DMS153 treated with DMSO at 0.1 percent for 48 hours (cell line): ENCODE measurements around the gene ENOX2.
"Not testable (repeated sequence)": the region's sequence is repeated elsewhere in the genome, so short reads cannot be mapped to it uniquely, and the experiment has no call there.

Experiments
- DNase-seq: peaks from one replicate; lab custom pipeline; 2025; ENCODE audit not compliant: unreplicated experiment; lab: John Stamatoyannopoulos, UW

The ENOX2 gene

DNA sequence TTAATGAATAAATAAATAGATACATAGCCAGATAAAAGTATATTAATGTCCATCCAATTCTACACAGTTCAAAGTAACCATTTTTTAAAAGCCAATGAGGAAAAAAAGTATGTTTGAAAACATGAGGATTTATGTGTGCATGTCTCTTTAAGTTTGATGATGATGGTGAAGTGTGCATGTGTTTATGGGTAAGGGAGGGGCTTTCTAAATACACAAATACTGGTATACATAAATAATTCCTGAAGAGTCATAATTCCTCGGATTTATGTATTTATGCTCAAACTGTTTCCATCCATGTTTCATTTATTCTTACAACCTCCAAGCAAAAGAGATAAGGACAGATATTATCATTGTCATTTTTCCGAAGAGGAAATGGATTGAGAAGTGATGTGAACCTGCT lies 75.4 kb downstream of the ENOX2 start:
- DNase-seq = no peak

DNA sequence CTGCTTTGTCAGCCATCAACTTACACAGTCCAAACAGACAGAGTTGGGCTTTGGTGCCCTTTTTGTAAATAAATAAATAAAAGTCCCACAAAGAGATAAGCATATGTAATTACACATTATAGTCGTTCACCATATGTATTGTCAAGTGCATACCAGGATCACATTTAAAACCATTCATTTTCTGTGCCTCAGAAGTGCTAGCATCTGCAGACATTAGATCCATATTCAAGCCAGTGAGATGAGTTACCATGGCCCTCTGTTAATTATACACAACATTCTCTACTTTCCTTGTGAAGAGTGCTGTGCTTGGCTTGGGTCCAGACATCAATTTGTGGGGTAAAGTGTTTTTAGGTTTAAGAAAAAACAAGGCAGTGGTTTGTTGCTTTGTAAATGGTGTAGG lies 76.8 kb downstream of the ENOX2 start:
- no peak for DNase-seq

DNA sequence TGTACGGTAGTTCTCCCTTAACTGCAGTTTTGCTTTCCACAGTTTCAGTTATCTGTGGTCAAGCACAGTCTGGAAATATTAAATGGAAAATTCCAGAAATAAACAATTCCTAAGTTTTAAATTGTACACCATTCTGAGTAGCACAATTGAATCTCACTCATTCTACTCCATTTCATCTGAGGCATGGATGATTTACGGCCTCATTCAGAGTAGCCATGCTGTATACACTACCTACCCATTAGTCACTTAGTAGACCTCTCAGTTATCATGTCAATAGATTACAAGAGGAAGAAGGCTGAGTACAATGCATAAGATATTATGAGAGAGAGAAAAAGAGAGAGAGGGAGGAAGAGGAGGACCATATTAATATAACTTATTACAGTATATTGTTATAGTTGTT lies 77.5 kb downstream of the ENOX2 start:
- DNase-seq = no peak

DNA sequence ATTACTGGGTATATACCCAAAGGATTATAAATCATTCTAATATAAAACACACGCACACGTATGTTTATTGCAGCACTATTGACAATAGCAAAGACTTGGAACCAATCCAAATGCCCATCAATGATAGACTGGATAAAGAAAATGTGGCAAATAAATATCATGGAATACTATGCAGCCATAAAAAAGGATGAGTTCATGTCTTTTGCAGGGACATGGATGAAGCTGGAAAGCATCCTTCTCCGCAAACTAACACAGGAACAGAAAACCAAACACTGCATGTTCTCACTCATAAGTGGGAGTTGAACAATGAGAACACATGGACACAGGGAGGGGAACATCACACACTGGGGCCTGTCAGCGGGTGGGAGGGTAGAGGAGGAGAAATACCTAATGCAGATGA lies 83.6 kb downstream of the ENOX2 start:
- DNase-seq = not testable (repeated sequence)

DNA sequence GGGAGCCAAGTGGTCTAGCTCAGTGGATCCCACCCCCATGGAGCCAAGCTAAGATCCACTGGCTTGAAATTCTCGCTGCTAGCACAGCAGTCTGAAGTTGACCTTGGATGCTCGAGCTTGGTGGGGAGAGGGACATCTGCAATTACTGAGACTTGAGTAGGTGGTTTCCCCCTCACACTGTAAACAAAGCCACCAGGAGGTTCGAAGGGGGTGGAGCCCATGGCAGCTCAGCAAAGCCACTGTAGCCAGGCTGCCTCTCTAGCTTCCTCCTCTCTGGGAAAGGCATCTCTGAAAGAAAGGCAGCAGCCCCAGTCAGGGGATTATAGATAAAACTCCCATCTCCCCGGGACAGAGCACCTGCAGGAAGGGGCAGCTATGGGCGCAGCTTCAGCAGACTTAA lies 89.1 kb downstream of the ENOX2 start:
- DNase-seq = not testable (repeated sequence)

DNA sequence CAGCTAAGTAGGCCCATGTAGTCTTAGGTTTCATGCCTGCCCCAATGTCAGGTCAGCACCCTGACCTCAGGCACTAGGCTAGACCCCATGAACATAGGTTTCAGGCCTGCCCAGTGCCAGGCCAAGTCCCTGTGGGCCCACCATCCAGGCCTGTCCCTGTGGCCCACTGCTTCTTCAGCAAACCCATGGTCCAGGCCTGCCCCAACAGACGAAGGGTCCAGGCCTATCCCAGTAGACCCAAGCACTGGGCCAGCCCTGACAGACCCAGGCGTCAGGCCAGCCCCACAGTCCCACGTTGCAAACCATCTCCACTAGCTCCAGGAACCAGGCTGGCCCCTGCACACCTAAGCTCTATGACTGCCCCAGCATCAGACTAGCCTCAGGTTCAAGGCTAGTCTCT lies 92.4 kb downstream of the ENOX2 start:
- DNase-seq = no peak

DNA sequence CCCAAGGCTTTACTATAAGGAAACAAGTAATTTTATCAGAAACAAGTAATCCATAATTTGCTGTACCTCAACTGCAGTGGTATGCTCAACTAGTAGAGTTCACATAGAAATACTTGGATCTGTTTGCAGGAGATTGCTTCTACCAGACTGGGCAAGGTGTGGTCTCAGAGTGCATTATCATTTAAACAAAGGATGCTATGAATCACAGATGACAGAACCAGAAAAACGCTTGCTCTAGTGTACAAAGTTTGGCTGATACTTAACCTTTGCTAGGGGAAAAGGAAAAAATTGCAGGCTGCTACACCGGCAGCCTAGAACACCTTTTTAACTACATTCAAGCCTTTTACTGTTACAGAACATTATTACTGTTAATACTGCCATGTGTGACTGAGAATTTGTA lies 97.1 kb downstream of the ENOX2 start:
- DNase-seq = no peak

DNA sequence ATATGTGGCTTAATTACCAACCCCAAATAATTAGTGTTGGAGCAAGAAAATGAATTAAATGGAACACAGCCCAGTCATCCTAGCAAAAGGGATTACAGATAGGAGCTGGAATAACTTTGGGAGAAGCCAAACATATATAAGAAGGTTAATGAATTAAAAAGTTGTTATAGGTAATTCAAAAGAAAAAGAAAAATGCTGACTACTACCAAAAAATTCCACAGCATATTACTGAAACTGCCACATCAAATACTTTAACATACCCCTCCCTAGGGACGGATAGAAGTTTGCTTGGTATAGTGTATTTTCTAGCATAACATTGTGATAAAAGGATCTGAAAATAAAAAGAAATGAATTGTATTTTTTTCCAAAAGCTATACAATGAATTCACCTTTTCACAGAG lies 99.5 kb downstream of the ENOX2 start:
- no peak for DNase-seq

DNA sequence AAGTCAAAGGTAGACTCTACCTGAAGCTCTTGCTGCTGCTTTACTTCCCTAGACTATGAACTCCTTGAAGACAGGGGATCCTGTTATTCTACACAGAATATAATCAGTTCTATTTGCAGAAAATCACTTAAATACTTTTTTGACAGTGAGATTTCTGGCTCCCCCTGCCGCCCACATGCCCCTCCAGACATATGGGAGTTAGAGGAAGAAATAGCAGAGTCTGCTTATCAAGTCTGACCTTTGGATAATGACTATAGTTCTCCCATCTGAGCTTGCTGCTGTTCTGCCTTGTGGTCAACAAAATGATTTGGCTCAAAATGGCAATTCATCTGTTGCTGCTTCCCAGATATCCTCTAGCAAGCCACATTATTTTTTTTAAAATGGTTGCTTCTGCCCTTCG lies 101.1 kb downstream of the ENOX2 start:
- no peak for DNase-seq

DNA sequence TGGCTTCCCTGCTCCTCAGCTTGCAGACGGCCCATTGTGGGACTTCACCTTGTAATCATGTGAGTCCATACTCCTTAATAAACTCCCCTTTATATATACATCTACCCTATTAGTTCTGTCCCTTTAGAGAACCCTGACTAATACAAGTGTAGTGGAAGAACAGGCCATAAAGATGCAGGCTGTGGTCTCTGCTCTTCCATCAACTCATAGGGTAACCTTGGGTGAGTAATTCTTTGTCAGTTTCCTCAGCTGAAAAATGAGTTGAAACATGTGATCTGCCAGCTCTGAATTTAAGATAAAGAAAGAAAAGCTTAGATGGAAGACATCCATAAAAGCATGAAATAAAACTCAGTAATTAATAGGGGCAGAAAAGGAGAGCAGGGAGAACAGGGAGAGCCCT lies 103.6 kb downstream of the ENOX2 start:
- no peak for DNase-seq

DNA sequence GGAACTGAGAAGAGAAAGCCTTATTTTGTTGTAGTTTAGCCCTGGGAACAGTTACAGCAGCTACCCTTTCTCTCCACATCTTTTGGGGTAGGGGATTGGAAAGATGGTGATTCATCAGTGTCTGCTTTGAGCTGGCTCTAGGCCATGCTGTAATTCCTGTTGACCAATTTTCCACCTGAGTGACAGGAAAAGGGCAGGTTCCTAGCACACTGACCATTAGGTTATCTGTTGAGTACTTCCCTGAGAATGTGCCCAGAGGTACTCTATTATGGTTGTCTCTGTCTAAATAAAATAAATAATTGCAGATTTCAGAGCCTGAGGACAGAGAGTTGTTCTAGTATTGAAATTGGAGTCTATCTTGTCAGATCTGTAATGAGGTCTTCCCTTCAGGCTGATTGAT lies 109.0 kb downstream of the ENOX2 start:
- DNase-seq = no peak

DNA sequence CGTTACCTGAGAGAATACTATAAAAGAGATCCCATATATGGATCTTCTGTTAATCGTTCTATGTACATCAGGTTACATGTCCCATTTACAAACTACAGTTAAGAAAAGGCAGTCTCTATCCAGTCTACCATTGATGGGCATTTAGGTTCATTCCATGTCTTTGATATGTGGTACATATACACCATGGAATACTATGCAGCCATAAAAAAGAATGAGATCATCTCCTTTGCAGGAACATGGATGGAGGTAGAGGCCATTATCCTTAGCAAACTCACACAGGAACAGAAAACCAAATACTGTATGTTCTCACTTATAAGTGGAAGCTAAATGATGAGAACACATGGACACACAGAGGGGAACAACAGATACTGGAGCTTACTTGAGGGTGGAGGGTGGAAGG lies 111.1 kb downstream of the ENOX2 start:
- not testable (repeated sequence) for DNase-seq

DNA sequence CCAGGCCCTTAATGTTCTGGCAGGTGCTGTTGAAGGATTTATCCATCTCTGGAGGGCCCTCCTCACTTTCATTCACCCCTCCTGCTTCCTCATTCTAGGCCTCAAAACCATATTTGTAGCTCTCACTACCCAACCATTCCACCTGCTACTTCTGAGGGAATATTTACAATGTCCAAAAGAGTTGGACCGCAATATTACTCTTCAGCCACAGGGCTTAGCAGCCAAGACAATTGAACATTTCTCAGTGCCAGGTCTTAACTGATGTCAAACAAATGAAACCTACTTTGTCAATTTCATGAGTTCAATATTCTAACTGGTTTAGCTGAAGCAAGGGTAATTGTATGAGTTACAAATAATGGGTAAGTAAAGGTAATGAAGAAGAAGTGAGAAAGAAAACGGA lies 113.2 kb downstream of the ENOX2 start:
- DNase-seq = no peak

DNA sequence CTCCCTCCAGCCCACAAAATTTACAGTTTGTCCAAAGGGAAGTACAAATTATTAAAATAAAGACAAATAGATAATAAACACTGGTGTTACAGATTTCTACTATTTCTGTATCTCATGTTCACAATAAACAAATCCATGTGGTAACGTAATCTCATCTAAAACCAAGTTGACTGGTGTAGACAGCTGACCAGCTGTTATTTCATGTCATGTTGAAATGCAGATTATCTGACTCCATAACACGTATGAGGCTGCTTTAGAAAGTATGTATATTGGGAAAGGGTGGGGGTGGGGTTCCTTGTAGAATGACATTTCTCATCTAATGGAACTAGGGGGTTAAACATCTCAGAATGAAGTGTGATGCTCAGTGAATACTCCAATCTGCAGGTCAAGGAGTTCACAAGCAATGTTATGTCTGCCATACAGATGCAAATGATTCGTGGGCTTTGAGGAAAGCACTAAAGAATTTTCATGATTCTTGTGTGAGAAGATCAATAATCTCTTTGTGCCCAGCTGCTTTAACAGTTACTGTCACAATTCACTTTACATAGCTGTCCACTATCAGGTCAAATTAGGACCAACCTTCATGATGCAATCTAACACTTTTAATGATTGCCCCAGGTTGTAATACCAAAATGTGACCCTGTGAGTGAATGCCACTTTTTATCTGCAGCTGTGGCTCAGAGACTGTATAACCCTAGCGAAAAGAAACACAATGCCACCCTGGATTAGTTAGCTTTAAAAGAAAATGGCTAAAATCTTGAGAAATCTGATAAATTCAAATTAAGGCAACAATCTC lies 114.0 kb downstream of the ENOX2 start:
- no peak for DNase-seq

DNA sequence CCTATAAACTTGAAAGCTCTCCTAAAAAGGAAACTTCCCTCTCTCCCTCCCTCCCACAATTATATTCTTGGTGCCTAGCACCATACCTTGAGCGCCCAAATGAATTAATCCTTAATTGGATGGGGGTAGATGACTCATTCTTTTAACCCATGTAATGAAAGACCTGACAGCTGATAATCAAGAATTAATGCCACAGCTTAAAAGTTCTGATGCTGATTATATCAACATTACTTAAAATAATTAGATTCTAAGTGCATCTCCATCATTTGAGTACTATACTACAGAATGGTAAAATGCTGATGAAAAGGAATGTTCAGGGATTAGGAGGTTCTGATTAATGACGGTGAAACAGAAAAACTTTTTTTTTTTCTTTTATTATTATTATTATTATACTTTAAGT lies 117.0 kb downstream of the ENOX2 start:
- DNase-seq = no peak

DNA sequence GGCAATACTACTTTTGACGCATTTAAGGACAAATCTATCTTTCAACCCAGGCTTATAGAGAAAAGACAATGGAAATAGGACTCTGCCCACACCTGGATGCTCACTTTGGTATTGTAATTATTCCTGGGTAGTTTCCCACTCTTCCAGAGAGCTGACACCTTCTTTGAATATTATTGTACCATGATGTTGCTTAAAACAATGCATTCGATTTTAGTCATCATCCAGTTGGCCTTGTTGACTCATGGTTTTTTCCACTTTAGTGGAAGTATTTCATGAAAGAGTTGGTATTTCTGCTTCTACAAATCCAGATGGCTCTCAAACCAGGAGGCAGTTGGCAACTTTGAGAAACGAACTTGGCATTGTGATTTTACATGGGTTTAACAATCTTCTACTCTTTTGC lies 124.2 kb downstream of the ENOX2 start:
- no peak for DNase-seq

DNA sequence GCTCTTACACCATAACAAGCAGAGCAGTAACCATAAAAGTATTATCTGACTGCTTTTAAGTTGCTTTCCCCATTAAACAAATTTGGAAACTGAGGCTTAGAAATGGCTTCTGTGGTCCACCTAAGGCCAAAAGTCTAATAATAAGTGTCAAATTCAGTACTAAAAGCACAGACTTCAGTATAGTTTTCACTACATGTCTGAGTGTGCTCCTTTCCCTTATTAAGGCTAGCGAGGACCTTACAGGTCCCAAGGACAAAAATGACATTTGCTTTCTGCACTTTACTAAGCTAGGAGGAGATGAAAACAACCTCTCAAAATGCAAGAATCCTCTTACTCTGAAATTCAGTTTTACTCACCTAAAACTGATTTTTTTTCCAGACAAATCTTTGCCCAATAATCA lies 127.2 kb downstream of the ENOX2 start:
- DNase-seq = no peak

DNA sequence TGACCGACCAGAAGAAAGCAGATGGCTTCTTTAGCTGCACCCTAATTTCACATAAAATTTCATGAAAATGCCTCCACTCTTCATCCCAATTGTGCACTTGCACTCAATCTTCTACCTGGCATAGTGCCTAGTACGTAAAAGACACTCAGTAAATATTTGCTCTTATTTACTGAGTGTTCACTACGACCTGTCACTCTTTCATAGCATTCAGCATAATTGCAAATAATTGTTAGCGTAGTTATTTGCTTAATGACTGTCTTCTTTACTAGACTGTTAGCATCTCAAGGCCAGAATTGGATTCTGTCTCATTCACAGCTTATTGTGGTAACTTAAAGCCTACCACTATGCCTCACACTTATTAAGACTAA lies 130.2 kb downstream of the ENOX2 start:
- DNase-seq = peak; percentile 83

DNA sequence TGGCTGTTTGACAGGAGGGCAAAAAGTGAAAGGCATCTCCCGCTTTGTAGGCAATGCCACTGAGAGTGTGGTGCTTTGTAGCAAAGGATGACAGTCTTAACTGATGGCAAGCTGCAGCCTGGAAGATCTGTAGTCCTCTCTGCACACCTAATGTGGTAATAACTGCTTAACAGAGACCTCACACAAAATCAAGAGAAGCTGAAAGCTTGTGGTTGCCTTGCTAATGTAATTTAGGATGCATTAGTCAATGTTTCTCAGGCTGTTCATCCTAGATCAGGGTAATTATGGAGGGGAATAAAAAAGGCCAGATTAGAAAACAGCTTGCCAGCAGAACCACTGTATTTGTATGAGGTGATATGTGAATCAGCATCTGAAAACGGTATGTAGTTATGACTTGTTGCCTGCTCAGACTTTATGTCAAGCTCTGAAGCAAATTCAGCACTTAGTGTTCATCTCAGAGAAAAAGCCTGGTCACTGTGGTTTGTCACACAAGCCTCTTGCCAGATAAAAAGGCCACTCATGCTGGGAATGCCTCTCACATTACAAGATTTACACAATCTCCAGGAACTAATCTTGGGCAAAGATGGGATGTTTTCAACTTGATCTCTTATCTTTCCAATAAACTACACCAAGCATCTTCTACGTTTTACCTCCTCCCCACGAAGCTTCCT lies 130.8 kb downstream of the ENOX2 start:
- peak; percentile 73 for DNase-seq

DNA sequence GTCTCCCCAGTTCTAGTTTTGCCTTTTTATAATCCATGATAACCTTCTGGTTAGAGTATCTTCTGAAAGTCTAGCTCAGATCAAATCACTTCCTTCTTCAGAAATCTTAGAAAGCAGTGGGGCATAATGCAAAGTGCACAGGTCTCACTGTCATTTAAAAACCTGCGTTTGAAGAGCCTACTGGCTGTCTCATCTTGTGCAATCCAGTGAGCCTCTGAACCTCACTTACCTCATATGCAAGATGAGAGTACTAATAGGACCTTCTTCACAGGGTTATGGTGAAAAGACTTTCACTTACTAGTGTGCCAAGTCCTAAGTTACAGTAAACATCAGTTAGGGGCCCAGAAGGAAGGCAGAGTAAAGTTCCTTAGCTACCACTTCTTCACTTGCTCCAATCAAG lies 131.4 kb downstream of the ENOX2 start:
- no peak for DNase-seq

DNA sequence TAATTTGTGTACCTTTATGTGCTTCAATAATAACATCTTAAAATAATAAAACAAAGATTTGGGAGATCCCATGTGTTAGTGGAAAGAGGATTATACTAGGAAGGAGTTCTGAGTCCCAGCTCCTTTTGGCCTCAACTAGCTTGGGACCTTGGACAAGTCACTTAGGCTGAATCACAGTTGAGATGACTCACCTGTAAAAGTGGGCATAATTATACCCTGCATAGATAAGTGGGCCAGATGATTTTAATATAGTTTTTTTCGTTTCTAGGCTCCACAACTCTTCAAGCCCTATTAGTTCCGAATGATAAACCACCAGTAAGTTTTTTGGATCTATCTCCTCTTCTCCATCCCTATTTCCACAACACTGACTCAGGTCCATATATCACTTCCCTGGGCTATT lies 131.8 kb downstream of the ENOX2 start:
- no peak for DNase-seq

DNA sequence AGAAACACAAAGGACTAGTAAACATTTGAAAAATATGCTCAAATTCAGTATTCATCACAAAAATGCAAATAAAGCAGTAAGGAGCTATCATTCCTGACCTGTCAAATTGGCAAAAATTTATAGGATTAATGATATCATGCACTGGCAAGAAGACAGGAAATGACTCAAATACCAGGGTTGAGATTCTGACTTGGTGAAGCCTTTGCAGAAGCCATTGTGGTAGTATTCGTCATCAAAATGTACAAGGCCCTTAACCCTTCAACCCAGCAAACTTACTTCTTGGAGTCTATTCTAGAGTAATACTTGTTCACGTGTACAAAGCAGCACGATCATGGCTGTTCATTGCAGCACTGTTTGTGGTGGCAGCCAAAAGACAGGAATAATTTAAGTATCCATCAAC lies 132.4 kb downstream of the ENOX2 start:
- no peak for DNase-seq

DNA sequence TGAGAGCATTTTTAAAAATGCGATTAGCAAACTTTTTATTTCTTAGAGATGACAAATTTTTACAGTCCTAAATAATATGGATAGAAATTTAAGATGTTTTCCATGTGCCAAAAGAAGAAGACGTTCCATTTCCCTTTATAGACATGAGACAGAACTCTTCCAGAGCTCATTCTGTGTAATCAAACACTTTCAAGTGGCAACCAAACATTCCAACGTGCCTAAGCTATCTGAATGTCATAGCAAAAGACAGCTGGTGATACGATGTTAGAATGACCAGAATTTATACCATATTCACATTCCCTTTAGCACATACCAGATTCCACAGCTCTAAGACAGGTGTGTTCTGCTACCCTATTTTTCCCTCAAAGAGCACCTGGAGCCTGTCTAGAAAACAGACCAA lies 133.2 kb downstream of the ENOX2 start:
- DNase-seq = no peak
